MM.1S (cell line): ENCODE measurements around the gene SLC38A8.

Experiments used
- DNase-seq: peaks from one replicate; pipeline ENCODE4 v3.0.0-alpha.2; 2015
- H2AFZ ChIP-seq: fragments of 300-600 bp; sonication (generic); 2 replicates; pipeline ENCODE4 v1.6.0; 2016; ENCODE audit warnings: antibody characterized with exemption, low read length
- H3F3A ChIP-seq: fragments of 300-600 bp; sonication (generic); 2 replicates; pipeline ENCODE4 v1.6.1; 2016; ENCODE audit warnings: mild to moderate bottlenecking, antibody characterized with exemption, low read length, moderate library complexity, mixed read lengths; ENCODE audit not compliant: insufficient read depth
- H3K27ac ChIP-seq: fragments of 300-600 bp; sonication (generic); 2 replicates; pipeline ENCODE4 v1.5.1; 2016; ENCODE audit warnings: mild to moderate bottlenecking, low read length
- H3K27me3 ChIP-seq: fragments of 300-600 bp; sonication (generic); replicated peaks from 2 replicates; pipeline ENCODE4 v1.6.0; 2016; ENCODE audit warnings: low read length; ENCODE audit not compliant: insufficient read depth
- H3K36me3 ChIP-seq: fragments of 300-600 bp; sonication (generic); replicated peaks from 2 replicates; pipeline ENCODE4 v1.6.1; 2016; ENCODE audit warnings: mild to moderate bottlenecking, low read length, mixed read lengths; ENCODE audit not compliant: insufficient read depth
- H3K4me1 ChIP-seq: fragments of 300-600 bp; sonication (generic); 2 replicates; pipeline ENCODE4 v1.6.1; 2016; ENCODE audit warnings: low read length, mixed read lengths
- H3K4me2 ChIP-seq: fragments of 300-600 bp; sonication (generic); 2 replicates; pipeline ENCODE4 v1.6.0; 2016; ENCODE audit warnings: low read depth, low read length
- H3K4me3 ChIP-seq: fragments of 300-600 bp; sonication (generic); 2 replicates; pipeline ENCODE4 v1.5.1; 2016; ENCODE audit warnings: low read length, mixed read lengths
- H3K79me2 ChIP-seq: fragments of 300-600 bp; sonication (generic); 2 replicates; pipeline ENCODE4 v1.6.1; 2016; ENCODE audit warnings: mixed run types, low read length, mixed read lengths
- H3K9ac ChIP-seq: fragments of 300-600 bp; sonication (generic); 2 replicates; pipeline ENCODE4 v1.6.1; 2016; ENCODE audit warnings: low read length, mixed read lengths
- H3K9me2 ChIP-seq: fragments of 300-600 bp; sonication (generic); replicated peaks from 2 replicates; pipeline ENCODE4 v1.6.1; 2016; ENCODE audit warnings: mild to moderate bottlenecking, low read length, mixed read lengths; ENCODE audit not compliant: insufficient read depth
- H3K9me3 ChIP-seq: fragments of 300-600 bp; sonication (generic); replicated peaks from 2 replicates; pipeline ENCODE4 v1.6.1; 2016; ENCODE audit warnings: mild to moderate bottlenecking, low read length, mixed read lengths; ENCODE audit not compliant: insufficient read depth
- H4K20me1 ChIP-seq: fragments of 300-600 bp; sonication (generic); 2 replicates; pipeline ENCODE4 v1.6.1; 2016; ENCODE audit warnings: mild to moderate bottlenecking, low read length, moderate library complexity, mixed read lengths; ENCODE audit not compliant: insufficient read depth
- CTCF ChIP-seq: fragments of 300-600 bp; sonication (generic); IDR thresholded peaks from 2 replicates; pipeline ENCODE4 v1.5.1; 2016; ENCODE audit warnings: antibody characterized with exemption, low read length, mixed read lengths
- EZH2 ChIP-seq: fragments of 300-600 bp; sonication (generic); optimal IDR thresholded peaks from 2 replicates; pipeline ENCODE3; 2017; ENCODE audit warnings: low read depth, mild to moderate bottlenecking, antibody characterized with exemption, low read length, mixed read lengths
- EZH2phosphoT487 ChIP-seq: fragments of 300-600 bp; sonication (generic); IDR thresholded peaks from 2 replicates; pipeline ENCODE4 v1.6.1; 2018; ENCODE audit warnings: antibody characterized with exemption, low read length

The SLC38A8 gene

GRCh38 chr16:84055801-84056634 lies 13.4 kb upstream of the SLC38A8 start:
- no peak for DNase-seq
- Histone ChIP-seq H3F3A (no peaks in the 10 kb centered on the region), H3K4me1 (no peaks in the 10 kb centered on the region), H3K27me3 (no peaks in the 10 kb centered on the region), H3K4me3 (no peak overlapping the region), H3K4me2 (no peak overlapping the region), H3K27ac (no peak overlapping the region), H3K36me3 (no peaks in the 10 kb centered on the region), H3K9me3 (no peaks in the 10 kb centered on the region), H3K9me2 (no peaks in the 10 kb centered on the region), H3K9ac (no peak overlapping the region), H3K79me2 (no peaks in the 10 kb centered on the region), H2AFZ (no peak overlapping the region), H4K20me1 (no peaks in the 10 kb centered on the region)
- TF ChIP-seq EZH2phosphoT487 (no peak), CTCF (no peak), EZH2 (no peak)

GRCh38 chr16:84055366-84055765 lies 12.8 kb upstream of the SLC38A8 start:
- Histone ChIP-seq H4K20me1 (no peaks in the 10 kb centered on the region), H3K9me2 (no peaks in the 10 kb centered on the region), H3K4me2 (no peak overlapping the region), H3F3A (no peaks in the 10 kb centered on the region), H3K9me3 (no peaks in the 10 kb centered on the region), H3K27ac (no peak overlapping the region), H3K9ac (no peak overlapping the region), H2AFZ (no peak overlapping the region), H3K4me1 (no peaks in the 10 kb centered on the region), H3K36me3 (no peaks in the 10 kb centered on the region), H3K27me3 (no peaks in the 10 kb centered on the region), H3K4me3 (no peak overlapping the region), H3K79me2 (no peaks in the 10 kb centered on the region)
- no peak for TF ChIP-seq EZH2phosphoT487
- no peak for TF ChIP-seq EZH2
- no peak for TF ChIP-seq CTCF
- no peak for DNase-seq

- no peak for DNase-seq
- H3K9me2 ChIP-seq: no peaks in the 10 kb centered on the region
- H3K4me2 ChIP-seq: no peak overlapping the region
- H2AFZ ChIP-seq: no peak overlapping the region
- H3K27me3 ChIP-seq: no peaks in the 10 kb centered on the region
- TF ChIP-seq EZH2 (no peak), EZH2phosphoT487 (no peak), CTCF (no peak)
- no peak overlapping the region for H3K4me3 ChIP-seq
- H3K9ac ChIP-seq: no peak overlapping the region
- no peaks in the 10 kb centered on the region for H3K9me3 ChIP-seq
- no peaks in the 10 kb centered on the region for H3K4me1 ChIP-seq
- no peaks in the 10 kb centered on the region for H3K79me2 ChIP-seq
- no peaks in the 10 kb centered on the region for H3F3A ChIP-seq
- no peak overlapping the region for H3K27ac ChIP-seq
- no peaks in the 10 kb centered on the region for H4K20me1 ChIP-seq
- no peaks in the 10 kb centered on the region for H3K36me3 ChIP-seq
Measured at GRCh38 chr16:84054916-84055315, 12.3 kb upstream of the SLC38A8 start.
